ENCODE results near the gene OCA2.
"Not testable (repeated sequence)": the region's sequence is repeated elsewhere in the genome, so short reads cannot be mapped to it uniquely, and the experiment has no call there.

OCA2 gene

GRCh38 chr15:27866505-27867165 lies 232.5 kb downstream of the OCA2 start:
- no peak for DNase-seq

- no peak for DNase-seq
Measured at GRCh38 chr15:27865926-27866325, 233.2 kb downstream of the OCA2 start.

GRCh38 chr15:27865323-27865922 lies 233.7 kb downstream of the OCA2 start:
- DNase-seq = no peak

GRCh38 chr15:27864719-27865118 lies 234.4 kb downstream of the OCA2 start:
- DNase-seq = no peak

GRCh38 chr15:27864086-27864485 lies 235.0 kb downstream of the OCA2 start:
- no peak for DNase-seq

- no peak for DNase-seq
Measured at GRCh38 chr15:27863000-27863399, 236.1 kb downstream of the OCA2 start.

GRCh38 chr15:27861171-27861570 lies 237.9 kb downstream of the OCA2 start:
- DNase-seq = no peak

- DNase-seq = no peak
Measured at GRCh38 chr15:27855137-27855536, 244.0 kb downstream of the OCA2 start.

- no peak for DNase-seq
Measured at GRCh38 chr15:27854601-27855000, 244.5 kb downstream of the OCA2 start.

GRCh38 chr15:27853624-27854455 lies 245.3 kb downstream of the OCA2 start:
- no peak for DNase-seq

GRCh38 chr15:27851858-27852210 lies 247.3 kb downstream of the OCA2 start:
- no peak for DNase-seq

GRCh38 chr15:27850981-27851857 lies 247.9 kb downstream of the OCA2 start:
- no peak for DNase-seq

GRCh38 chr15:27850050-27850449 lies 249.1 kb downstream of the OCA2 start:
- DNase-seq = no peak

- not testable (repeated sequence) for DNase-seq
Measured at GRCh38 chr15:27848936-27849335, 250.2 kb downstream of the OCA2 start.

GRCh38 chr15:27847775-27848710 lies 251.1 kb downstream of the OCA2 start:
- no peak for DNase-seq

GRCh38 chr15:27846722-27847395 lies 252.3 kb downstream of the OCA2 start:
- DNase-seq = no peak

GRCh38 chr15:27845535-27846369 lies 253.4 kb downstream of the OCA2 start:
- DNase-seq = no peak

GRCh38 chr15:27844018-27844666 lies 255.0 kb downstream of the OCA2 start:
- DNase-seq = no peak

- DNase-seq = no peak
Measured at GRCh38 chr15:27843146-27843545, 256.0 kb downstream of the OCA2 start.

- no peak for DNase-seq
Measured at GRCh38 chr15:27842526-27842925, 256.6 kb downstream of the OCA2 start.
